ENCODE results near the gene EFHB.

DNA sequence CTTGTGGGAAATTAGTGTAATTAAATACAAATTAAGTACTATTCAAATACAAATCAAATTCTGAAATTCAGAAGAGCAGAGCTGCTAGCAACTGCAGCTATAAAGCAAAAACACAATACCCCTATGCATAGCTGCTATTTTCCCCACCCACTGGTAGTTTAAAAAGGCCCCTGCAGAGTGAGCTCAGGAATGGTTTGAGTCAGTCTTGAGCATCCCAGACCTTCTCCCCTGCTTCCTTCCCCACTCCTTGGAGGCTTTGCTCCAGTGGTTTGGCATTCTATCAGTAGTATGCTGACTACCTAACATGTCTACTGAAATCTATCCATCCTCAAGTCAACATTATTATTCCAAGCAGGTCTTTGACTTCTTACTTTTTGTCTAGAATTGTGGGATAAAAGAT is 53.0 kb downstream of the EFHB start:
- TF ChIP-seq POLR2A (IDR thresholded peaks at IDR 0.05) = no peak
- TF ChIP-seq, protein P1, sequence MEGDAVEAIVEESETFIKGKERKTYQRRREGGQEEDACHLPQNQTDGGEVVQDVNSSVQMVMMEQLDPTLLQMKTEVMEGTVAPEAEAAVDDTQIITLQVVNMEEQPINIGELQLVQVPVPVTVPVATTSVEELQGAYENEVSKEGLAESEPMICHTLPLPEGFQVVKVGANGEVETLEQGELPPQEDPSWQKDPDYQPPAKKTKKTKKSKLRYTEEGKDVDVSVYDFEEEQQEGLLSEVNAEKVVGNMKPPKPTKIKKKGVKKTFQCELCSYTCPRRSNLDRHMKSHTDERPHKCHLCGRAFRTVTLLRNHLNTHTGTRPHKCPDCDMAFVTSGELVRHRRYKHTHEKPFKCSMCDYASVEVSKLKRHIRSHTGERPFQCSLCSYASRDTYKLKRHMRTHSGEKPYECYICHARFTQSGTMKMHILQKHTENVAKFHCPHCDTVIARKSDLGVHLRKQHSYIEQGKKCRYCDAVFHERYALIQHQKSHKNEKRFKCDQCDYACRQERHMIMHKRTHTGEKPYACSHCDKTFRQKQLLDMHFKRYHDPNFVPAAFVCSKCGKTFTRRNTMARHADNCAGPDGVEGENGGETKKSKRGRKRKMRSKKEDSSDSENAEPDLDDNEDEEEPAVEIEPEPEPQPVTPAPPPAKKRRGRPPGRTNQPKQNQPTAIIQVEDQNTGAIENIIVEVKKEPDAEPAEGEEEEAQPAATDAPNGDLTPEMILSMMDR (IDR thresholded peaks at IDR 0.05) = no peak

Measured in right lobe of liver (tissue), 4 donors.